ENCODE results near the gene GSTM2.

- TF ChIP-seq CTCF (IDR thresholded peaks at IDR 0.05) (no peak), POLR2AphosphoS5 (IDR thresholded peaks at IDR 0.05; ENCODE audit: low read depth, low read length) (no peak), REST (IDR thresholded peaks at IDR 0.05; ENCODE audit: insufficient read depth in 1 of 2, low read depth in 2 of 2, low read length in 1 of 2) (no peak), SIN3A (IDR thresholded peaks at IDR 0.05; ENCODE audit: borderline replicate concordance, insufficient read depth, low read depth, low read length) (no peak)
These were observed 51.5 kb downstream of the GSTM2 start for GRCh38 chr1:109719337-109719837.

Data from Panc1 (cell line).